CD4-positive, alpha-beta T cell treated with Interleukin-15 for 4 hours (primary cell): ENCODE results near the gene UBA5.
"Not testable (repeated sequence)": the region's sequence is repeated elsewhere in the genome, so short reads cannot be mapped to it uniquely, and the experiment has no call there.

Experiments used
- DNase-seq: peaks from one replicate; pipeline ENCODE4 v3.0.0-alpha.2; 2020; ENCODE audit warnings: low spot score

UBA5 gene

GRCh38 chr3:132660052-132660810 lies at the start of gene UBA5:
TSS of gene UBA5 (plus strand) at chr3:132660329. CDS start at chr3:132660538, 209 bp downstream.
- DNase-seq, result peak; percentile 67

DNA sequence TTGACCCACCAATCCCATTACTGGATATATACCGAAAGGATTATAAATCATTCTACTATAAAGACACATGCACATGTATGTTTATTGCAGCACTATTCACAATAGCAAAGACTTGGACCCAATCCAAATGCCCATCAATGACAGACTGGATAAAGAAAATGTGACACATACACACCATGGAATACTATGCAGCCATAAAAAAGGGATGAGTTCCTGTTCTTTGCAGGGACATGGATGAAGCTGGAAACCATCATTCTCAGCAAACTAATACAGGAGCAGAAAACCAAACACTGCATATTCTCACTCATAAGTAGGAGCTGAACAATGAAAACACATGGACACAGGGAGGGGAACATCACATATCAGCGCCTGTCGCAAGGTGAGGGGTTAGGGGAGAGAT lies 44.8 kb upstream of the UBA5 start:
- not testable (repeated sequence) for DNase-seq

DNA sequence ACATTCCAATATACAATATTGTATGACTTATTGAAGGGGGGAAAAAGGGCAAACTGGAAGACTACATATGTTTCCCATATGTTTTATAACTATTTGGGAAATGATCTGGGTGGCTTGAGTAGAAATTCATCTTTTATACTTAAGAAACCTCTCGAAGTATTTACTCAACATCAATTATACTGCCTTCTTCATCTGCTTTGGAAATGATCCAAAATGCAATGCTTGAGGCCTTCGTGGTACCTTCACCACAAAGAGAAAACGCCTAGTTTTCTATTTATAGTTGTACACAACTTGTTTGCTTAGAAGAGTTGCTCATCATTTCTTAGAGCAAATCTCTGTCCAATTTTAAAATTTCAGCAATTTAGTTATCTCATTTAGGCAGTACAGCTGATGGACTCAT lies 44.2 kb upstream of the UBA5 start:
- DNase-seq, result no peak

- DNase-seq, result no peak
Observed at GRCh38 chr3:132616780-132617179, 43.3 kb upstream of the UBA5 start.

DNA sequence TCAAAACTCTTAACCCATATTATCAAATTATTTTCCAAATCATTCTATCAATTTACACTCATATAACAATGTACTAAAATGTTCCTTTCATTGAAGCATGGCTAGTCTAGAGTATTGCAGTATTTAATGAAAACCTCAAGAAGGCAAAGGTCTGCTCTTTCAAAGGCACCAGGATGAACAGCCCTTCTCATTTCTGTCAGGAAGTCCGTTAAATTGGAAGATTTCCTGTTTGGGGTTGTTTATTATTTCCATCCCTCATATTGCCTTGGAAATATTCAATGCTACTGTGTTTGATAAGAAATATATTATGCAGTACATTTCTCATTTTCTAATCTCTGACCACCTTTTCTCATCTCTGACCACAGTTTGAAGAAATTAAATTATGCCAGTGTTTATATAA lies 38.0 kb upstream of the UBA5 start:
- no peak for DNase-seq

GRCh38 chr3:132622761-132623160 lies 37.4 kb upstream of the UBA5 start:
- DNase-seq, result no peak

DNA sequence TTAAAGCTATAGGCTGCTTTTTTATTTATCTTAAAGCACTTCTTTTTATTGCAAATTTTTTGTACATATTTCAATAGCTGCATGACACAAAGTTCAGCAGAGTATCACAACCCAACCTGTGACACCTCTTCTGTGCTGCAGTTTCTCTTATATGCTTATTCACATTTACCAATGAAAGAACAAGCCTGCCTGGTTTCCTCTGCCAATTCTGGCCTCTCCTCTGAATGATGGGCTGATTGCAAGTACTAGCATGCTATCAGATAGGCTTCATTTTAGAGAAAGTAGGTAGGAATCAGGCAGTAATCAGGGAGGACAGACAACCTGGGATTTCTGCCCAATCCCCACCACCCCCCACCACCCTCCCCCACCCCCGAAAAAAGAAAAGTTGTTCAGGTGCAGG lies 36.5 kb upstream of the UBA5 start:
- no peak for DNase-seq

DNA sequence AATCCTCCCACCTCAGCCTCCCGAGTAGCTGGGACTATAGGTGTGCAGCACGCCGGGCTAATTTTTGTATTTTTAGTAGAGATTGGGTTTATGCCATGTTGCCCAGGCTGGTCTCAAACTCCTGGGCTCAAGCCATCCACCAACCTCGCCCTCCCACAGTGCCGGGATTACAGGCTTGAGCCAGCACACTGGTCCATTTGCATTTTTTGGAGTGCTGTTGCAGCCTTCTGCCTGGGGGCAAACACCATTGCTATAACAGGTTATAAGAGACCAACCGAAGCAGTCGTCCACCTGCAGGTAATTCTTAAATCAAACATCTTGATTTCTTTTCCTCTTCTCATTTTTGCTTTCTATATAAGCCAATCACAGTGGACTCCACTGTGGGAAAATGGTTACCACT lies 35.3 kb upstream of the UBA5 start:
- DNase-seq, result no peak

- DNase-seq, result no peak
Observed at GRCh38 chr3:132625613-132626012, 34.5 kb upstream of the UBA5 start.

- no peak for DNase-seq
Observed at GRCh38 chr3:132626955-132627354, 33.2 kb upstream of the UBA5 start.

GRCh38 chr3:132628157-132628556 lies 32.0 kb upstream of the UBA5 start:
- DNase-seq, result no peak

DNA sequence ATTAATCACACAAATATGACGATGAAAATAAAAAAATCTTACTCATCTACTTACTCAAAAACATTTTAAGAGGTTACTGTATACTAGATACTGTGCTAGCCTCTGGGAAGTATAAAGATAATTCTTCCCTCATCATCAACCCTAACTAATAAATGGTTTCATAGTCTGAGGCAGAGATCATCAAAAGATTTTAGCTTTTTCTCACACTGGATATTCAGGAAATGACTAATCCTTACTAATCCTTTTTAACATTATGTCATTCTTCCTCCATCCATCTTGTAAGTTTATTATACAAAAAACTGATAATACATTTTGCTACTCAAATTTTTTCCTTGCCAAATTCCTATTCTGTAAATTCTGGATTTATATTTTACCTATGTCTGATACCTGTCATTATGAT lies 30.2 kb upstream of the UBA5 start:
- no peak for DNase-seq

GRCh38 chr3:132630612-132631011 lies 29.5 kb upstream of the UBA5 start:
- no peak for DNase-seq

DNA sequence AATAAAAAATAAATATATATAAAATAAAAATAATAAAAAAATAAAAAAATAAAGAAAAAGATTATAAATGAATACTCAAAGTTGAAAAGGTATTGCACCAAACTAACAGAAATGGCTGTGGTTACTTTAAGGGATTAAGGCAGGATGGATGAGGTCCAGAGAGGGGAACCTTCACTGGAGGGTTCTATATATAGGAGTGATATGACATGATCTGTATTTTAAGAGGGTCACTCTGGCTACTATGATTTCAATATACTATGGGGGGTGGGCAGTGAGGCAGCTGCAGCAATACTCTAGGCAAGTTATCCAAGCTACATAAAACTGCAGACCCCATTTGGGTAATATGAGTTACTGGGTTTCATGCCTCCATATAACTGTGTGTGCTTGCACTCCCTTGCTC lies 25.1 kb upstream of the UBA5 start:
- DNase-seq, result no peak

DNA sequence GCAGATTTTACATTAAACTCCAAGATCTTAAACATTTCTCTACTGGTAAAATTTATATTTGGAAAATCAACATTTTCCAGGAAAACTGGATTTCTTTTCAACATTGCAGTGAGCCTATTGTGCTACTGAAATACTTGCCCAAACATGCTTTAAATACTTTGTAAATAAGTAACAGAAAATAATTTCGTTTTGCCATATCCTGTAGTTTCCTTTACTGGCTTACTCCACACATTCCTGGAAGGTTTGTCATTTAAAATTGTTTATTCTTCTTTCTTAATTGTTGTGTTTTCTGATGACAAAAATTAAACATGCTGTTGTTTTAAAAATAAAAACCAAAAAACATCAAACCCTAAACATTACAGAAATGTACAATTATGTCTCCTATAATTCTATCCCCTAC lies 22.5 kb upstream of the UBA5 start:
- DNase-seq, result no peak

DNA sequence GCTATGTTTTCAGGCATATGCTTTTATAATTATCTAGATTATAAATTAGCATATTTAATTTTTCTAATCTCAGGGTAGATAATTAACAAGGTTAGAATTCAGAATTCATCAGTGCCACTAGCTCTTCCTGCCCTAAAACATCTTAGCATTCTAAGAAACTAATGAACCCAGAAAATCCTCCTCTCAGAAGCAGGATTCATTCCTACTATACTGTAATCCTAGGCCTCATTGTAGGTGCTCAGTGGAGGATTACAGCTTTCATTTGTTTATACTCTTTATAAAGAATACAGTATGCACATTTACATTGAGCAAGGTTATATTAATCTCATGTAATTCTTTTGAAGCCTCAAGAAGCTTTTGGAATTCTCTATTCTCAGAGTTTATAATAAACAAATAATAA lies 21.4 kb upstream of the UBA5 start:
- DNase-seq, result no peak

DNA sequence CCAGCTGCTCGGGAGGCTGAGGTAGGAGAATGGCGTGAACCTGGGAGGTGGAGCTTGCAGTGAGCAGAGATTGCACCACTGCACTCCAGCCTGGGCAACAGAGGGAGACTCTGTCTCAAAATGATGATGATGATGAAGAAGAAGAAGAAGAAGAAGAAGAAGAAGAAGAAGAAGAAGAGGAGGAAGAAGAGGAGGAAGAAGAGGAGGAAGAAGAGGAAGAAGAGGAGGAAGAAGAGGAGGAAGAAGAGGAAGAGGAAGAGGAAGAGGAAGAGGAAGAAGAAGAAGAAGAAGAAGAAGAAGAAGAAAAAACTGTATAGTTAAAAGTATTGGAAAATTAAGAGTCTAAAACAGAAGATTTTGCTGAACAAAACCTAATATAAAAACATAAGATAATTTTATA lies 18.7 kb upstream of the UBA5 start:
- not testable (repeated sequence) for DNase-seq

DNA sequence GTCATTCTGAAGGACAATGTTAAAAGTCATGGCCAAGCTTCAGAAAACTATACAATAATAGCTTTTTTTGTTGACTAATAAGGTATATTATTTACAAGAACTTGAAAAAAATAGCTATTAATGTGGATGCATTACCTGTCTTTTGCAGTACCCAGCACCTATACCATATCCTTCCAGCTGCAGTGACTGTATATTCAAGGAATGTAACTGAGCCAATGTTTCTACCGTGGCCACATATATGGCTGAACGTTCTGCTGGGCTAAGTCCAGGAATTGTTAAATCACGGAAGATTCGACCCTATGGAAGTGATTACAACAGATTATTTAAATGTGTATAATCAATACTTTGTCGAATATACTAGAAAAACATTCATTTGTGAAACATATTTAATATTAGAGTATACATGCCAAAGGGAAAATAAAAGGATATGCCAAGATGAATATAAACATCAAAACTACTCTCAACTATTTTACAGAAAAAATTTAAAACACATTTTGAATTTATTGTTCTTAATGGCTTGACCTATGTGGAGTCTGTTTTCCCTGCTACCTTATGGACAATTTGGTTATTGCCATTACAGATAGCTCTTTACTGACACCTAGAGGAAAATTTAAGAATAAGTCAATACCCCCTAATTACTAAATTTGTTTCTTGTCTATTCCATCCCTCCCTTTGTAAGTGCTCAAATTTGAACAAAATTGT lies 18.1 kb upstream of the UBA5 start:
- peak; percentile 36 for DNase-seq

GRCh38 chr3:132642539-132642847 lies 17.6 kb upstream of the UBA5 start:
- no peak for DNase-seq

- no peak for DNase-seq
Observed at GRCh38 chr3:132643366-132643765, 16.8 kb upstream of the UBA5 start.

DNA sequence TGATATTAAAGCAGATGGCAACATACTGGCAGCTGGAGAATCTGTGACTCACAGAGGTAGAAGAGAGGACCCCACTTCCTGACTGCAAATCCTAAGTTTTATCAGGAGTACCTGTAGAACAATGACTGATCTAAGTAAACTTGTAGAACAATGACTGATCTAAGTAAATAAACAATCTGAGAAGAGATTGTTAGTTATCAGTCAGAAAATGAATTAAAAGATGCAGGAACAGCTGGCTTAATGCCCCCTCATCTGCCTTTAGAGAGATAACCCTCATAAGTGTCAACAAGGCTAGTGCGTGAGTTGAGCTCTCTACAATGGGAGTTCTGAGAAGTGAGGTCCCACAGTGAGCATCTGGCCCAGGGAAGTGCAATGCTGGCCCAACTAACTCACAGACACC lies 15.1 kb upstream of the UBA5 start:
- DNase-seq, result no peak

DNA sequence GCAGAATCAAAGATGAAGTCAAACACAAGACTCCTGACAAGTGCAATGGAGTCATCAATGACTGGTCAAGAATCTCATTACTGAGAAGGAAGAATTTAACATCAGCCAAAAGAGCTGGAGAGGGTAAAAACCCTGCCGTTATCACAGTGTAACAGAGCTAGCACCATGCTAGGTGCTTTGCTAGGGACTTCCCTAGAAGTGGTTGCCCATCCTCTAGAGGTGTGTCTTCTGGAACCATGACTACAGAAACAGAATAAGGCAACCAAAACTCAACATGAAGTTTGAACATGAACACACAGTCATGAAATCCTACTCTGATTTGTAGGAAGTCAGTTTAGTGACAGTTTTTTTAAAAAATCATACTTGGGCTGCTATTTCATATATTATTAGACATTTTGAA lies 10.0 kb upstream of the UBA5 start:
- no peak for DNase-seq

DNA sequence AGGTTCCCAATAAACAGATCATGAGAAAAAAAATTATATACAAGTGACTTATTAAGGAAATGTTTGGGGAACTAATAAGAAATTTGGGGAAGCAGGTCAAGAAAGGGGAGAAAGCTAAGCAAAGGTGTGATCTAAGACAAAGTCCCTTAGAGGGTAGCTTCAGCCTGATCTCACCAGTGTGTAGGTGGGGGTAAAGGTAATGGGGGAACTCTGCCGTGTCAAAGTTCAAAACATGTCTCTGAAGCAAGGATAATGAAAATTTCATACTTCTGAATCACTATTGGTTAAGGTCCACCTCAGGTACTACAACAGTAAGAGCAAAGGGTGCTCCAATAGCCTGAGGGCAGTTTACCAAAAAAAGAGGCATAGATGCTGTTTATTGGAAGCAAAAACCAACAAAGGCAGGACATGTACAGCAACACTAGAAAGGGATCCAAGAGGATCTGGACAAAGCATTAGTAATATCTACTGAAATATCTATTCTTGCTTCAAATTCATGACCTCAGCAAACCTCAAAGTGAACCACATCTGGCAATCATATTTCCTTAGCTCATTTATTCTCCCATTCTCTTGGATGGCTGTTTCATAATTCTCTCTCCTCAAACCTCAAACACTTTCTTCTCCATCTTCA lies 7.4 kb upstream of the UBA5 start:
- DNase-seq, result no peak

DNA sequence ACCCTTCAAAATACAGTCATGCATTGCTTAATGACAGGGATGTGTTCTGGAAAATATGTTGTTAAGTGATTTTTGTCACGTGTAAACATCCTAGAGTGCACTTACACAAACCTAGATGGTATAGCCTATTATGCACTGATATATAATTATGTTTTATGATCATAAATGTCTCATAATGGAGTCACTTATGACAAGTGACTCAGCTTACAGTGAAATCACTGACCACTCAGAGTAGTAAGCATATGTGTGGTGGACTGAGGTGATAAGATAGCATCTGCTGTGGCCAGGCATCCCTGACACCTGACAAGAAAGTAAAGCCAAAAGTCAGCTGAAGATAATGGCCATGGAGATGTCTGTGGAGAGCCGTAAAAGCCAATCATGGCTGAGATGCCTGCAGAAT lies 5.9 kb upstream of the UBA5 start:
- no peak for DNase-seq
